Epithelial cell of esophagus (primary cell): ENCODE measurements around the gene MEDAG.
A peak's percentile ranks its signal among the peaks of the same experiment; 100 is the strongest.

Experiments used
- DNase-seq: peaks from one replicate; pipeline ENCODE4 v3.0.0; 2010; ENCODE audit warnings: low read depth
- H3K4me3 ChIP-seq: 2 replicates; pipeline ENCODE4 v1.5.1; 2011; ENCODE audit warnings: mild to moderate bottlenecking, low read length, control low read depth
- TF ChIP-seq, protein P1 (sequence below): IDR thresholded peaks from 2 replicates; pipeline ENCODE4 v1.5.1; 2011; ENCODE audit warnings: low read depth, mild to moderate bottlenecking, low read length, control low read depth, inconsistent platforms; ENCODE audit not compliant: insufficient read depth; ENCODE audit errors: missing control alignments

The MEDAG gene

DNA sequence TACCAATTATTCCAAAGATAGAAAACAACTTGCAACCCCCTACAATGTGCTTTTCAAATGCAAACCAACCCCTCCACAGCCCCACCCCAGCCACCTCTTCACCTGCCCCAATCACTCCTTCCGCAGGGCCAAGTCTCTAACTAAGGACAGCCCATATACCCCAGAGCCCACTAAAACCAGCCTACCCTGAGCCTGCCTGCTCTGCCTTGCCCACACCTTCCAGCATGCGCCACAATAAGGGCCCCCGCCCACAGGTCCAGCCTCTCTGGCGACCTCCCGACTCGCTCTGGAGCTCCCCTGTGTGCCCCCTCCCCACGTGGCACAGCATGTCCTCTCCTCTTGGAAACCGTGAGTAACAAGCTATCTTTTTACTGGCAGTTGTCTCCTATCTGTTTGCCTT, 42.8 kb upstream of the MEDAG start:
- H3K4me3 ChIP-seq: no peak overlapping the region
- TF ChIP-seq, protein P1, sequence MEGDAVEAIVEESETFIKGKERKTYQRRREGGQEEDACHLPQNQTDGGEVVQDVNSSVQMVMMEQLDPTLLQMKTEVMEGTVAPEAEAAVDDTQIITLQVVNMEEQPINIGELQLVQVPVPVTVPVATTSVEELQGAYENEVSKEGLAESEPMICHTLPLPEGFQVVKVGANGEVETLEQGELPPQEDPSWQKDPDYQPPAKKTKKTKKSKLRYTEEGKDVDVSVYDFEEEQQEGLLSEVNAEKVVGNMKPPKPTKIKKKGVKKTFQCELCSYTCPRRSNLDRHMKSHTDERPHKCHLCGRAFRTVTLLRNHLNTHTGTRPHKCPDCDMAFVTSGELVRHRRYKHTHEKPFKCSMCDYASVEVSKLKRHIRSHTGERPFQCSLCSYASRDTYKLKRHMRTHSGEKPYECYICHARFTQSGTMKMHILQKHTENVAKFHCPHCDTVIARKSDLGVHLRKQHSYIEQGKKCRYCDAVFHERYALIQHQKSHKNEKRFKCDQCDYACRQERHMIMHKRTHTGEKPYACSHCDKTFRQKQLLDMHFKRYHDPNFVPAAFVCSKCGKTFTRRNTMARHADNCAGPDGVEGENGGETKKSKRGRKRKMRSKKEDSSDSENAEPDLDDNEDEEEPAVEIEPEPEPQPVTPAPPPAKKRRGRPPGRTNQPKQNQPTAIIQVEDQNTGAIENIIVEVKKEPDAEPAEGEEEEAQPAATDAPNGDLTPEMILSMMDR: no peak
- no peak for DNase-seq

DNA sequence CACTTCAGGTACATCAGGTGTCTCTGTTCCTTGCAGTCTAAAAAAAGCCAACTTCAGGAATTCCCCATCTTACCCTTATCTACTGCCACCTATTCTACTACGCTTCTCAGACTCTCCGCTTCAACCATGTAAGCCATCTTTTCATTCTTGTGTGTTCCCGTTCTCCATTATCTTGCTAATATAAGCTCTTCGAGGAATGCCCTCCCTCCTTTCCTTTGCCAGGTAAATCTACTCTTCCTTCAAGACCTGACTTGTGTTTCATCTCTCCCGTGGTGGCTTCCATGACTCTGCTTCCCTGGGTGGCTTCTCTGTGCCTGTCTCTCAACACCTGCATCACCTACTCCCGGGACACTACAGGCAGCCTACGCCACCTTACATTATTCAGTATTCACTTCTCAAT, 42.3 kb upstream of the MEDAG start:
- TF ChIP-seq, protein P1: no peak
- no peak overlapping the region for H3K4me3 ChIP-seq
- DNase-seq: no peak

GRCh38 chr13:30864433-30865122, 41.5 kb upstream of the MEDAG start:
- peak; percentile 53 for DNase-seq
- TF ChIP-seq, protein P1: no peak
- H3K4me3 ChIP-seq: no peak overlapping the region

DNA sequence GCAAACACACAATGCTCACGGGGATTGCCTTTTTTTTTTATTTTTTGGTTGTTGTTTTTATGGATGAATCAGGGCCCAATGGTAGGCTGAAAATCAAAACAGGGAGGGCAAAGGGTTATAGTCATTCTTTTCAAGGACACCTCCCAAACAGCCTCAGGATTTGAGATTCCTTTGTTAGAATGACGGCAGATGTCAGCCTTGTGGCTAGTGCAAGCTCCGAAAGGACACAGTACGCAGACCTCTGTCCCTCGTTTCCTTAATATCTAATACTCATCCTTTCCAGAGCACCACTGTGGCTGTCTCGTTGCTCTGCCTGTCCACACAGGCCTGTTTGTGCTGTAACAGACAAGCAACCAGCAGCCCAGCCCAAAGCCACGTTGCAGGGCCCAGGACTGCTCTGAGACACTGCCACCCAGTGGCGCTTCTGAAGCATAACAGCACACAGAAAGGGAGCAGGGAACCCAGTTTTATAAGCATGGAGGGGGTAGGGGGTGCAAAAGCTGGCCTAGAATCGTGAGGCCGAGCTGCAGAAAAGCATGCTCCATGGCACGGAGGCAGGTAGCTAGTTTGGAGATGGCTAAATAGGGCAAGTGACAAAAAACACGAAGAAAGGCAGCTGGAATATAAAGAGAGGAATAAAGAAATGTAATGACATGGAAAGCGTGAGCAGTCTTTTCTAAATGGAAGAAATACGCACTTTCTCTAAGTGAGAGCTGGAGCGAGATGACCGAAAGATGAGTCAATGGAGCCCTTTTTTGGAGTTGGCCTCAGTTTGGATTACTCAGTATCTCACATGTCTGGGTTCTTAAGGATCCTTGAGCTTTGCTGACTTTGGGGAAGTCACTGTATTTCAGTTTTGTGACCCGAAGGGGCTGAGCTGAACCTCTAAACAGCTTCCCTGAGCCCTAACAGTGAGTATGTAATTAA, 40.7 kb upstream of the MEDAG start:
- no peak overlapping the region for H3K4me3 ChIP-seq
- DNase-seq: peak; percentile 96
- TF ChIP-seq, protein P1: peak; percentile 98

- no peak overlapping the region for H3K4me3 ChIP-seq
- TF ChIP-seq, protein P1: no peak
- DNase-seq: no peak
Observed at GRCh38 chr13:30866677-30867076, 39.4 kb upstream of the MEDAG start.

DNA sequence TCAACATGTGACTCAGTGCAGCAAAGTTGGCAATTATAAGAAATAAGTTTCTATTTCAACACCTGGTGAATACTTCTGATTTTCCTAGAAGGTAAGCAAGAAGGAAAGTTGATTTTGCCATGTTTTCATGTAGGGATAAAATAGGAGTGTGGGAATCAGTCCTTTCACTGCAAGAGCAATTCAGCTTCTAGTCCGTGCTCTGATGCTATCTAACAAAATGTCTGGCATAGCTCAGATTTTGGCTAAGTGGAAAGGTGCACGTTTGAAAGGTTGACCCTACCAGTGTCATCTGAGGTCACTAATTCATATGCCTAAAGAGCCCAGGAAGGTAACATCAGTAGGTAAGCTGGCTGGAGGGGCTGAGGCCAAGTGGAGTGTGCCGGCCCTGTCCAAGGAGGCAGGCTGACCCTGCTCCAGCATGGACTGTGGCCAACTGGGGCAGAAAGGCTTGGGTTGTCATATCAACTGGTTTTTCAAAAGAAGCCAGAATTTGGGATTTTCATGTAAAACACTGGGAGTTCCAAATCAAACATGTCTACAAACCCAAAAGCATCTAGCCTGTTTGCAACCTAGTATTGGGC, 38.9 kb upstream of the MEDAG start:
- TF ChIP-seq, protein P1: no peak
- no peak overlapping the region for H3K4me3 ChIP-seq
- no peak for DNase-seq
